Measurements from ENCODE around the gene SHQ1. TPM values are rescaled to one million over a fixed set of nuclear protein-coding genes. Genes with fewer than 3 reads are reported as not detected.

The SHQ1 gene
- total and polyA plus RNA-seq, 2 of the 4 experiments (the other 2 are of a cell fraction) = 10.4 to 19.4 TPM

GRCh38 chr3:72844436-72844993 is 3.7 kb downstream of the SHQ1 start:
- in situ Hi-C loops (cut with MboI; ENCODE audit: low sequenced_read_pairs) = no loop called here

More at GRCh38 chr3:72844436-72844993, 3.7 kb downstream of the SHQ1 start:
- Histone ChIP-seq H3K79me1 (ENCODE audit: low read depth in 1 of 2, low read length in 2 of 2) (peaks cover 7 to 20% of the 10 kb centered on the region in 2 experiments; a peak in 2 of 4 replicates), H2AFZ (replicated peaks; ENCODE audit: low read length, poor library complexity) (no peak overlapping the region), H3K9ac (ENCODE audit: low read depth, low read length) (no peak overlapping the region), H3K18ac (ENCODE audit: low read depth, low read length) (no peak overlapping the region), H3K27me3 (ENCODE audit: control insufficient read depth, insufficient read depth, low read length) (no peaks in the 10 kb centered on the region), H3K4me1 (ENCODE audit: control insufficient read depth, insufficient read depth, low read length) (no peaks in the 10 kb centered on the region; the same call in 1 of the 2 replicates), H4K8ac (ENCODE audit: low read depth in 2 of 2, low read length in 2 of 2) (no peak overlapping the region), H3K23ac (ENCODE audit: low read depth, low read length) (no peak overlapping the region), H3K27ac (ENCODE audit: insufficient read depth, low read length) (no peak overlapping the region), H3K9me1 (ENCODE audit: insufficient read depth, low read length) (no peaks in the 10 kb centered on the region), H4K20me1 (ENCODE audit: insufficient read depth, low read length) (no peaks in the 10 kb centered on the region), H2AK9ac (replicated peaks; ENCODE audit: low read depth, low read length, poor library complexity) (no peak overlapping the region), H4K91ac (ENCODE audit: insufficient read depth, low read depth, low read length) (no peak overlapping the region), H2BK120ac (ENCODE audit: low read depth, low read length) (no peak overlapping the region), H3K36me3 (ENCODE audit: control insufficient read depth, insufficient read depth, low read length) (peaks cover 7% of the 10 kb centered on the region), H3K14ac (replicated peaks; ENCODE audit: low read depth, low read length) (no peak overlapping the region), H3K4me2 (ENCODE audit: low read depth, low read length) (no peak overlapping the region), H4K5ac (ENCODE audit: low read depth, low read length) (no peak overlapping the region), H2BK20ac (ENCODE audit: low read depth, low read length) (no peak overlapping the region), H3K9me3 (ENCODE audit: control insufficient read depth, insufficient read depth, low read length) (no peaks in the 10 kb centered on the region), H2BK15ac (ENCODE audit: low read depth, low read length) (no peak overlapping the region), H2AK5ac (ENCODE audit: low read depth, low read length) (no peak overlapping the region), H3K56ac (ENCODE audit: extremely low read depth, insufficient read depth, low read length) (no peak overlapping the region), H2BK5ac (ENCODE audit: low read depth, low read length, poor library complexity, severe bottlenecking) (no peak overlapping the region), H3K4ac (ENCODE audit: low read depth, low read length) (no peak overlapping the region), H3K4me3 (ENCODE audit: insufficient read depth, low read depth, low read length) (no peak overlapping the region)
- no CpG with 5 or more reads among the region's 1 CpG for WGBS, 2 experiments (ENCODE audit: extremely low coverage in 2 of 2, insufficient read length in 1 of 2)
- TF ChIP-seq CEBPB (IDR thresholded peaks at IDR 0.05; ENCODE audit: low read depth, low read length) = no peak
- 0 out of 2 replicates have a peak, but pooled peaks have one; percentile 32 for TF ChIP-seq FOS (IDR thresholded peaks at IDR 0.05; ENCODE audit: low read depth, low read length)
- no peak for TF ChIP-seq NFE2L2 (IDR thresholded peaks at IDR 0.05; ENCODE audit: low read depth, low read length)
- no peak for TF ChIP-seq RCOR1 (IDR thresholded peaks at IDR 0.05; ENCODE audit: insufficient replicate concordance, low read length)
- no peak for TF ChIP-seq CHD1 (IDR thresholded peaks at IDR 0.05; ENCODE audit: low read depth, low read length)
- TF ChIP-seq BHLHE40 (IDR thresholded peaks at IDR 0.05; ENCODE audit: low read depth, low read length) = no peak
- ATAC-seq (ENCODE audit: low read depth) (no peak), DNase-seq (peak; percentile 15)
- ChIA-PET CTCF (no interaction called here), POLR2A (ENCODE audit: unreplicated experiment) (no interaction called here)
- dilution Hi-C loops (cut with HindIII; ENCODE audit: low sequenced_read_pairs, unreplicated experiment) (no loop called here), intact Hi-C loops (cut with micrococcal nuclease) (no loop called here)
- BruUV-seq (replicated peaks) = no TSS peak
